OCI-M2 (cell line): ENCODE results near the gene ALDH3B2.

Source experiments
- DNase-seq: peaks from one replicate; lab custom pipeline; 2025; ENCODE audit not compliant: unreplicated experiment; lab: John Stamatoyannopoulos, UW

Gene ALDH3B2

DNA sequence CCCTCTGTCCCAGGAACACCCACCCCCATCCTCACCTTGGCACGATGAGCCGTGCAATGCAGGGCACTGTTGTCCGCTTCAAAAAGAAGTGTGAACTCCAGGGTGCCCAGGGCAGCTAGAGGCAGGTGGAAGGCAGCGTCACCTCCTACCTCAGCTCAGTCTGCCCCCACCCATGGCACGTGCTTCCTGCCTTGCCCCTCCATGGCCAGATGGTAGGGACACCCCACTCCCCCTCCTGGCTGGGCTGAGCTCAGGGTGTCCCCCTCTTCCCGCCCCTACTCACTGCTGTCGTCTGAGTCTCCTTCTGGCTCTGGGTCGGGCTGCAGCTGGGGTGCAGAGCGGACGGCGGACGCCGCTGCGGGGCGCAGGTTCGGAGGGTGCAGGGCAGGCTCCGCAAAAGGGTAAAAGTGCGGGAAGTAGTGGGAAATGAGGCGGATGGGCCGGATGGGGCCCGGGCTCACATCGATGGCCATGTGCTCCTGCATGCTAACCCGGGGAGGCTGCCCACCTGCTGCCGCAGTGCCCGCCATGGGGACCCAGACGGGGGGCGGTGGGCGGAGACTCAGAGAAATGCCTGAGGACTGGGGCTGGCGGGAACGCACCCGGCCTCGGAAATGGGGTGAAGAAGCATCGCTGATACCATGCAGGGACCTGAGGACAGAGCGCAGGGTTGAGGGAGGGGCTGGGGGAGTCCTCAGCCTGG is 58.5 kb downstream of the ALDH3B2 start:
- no peak for DNase-seq

DNA sequence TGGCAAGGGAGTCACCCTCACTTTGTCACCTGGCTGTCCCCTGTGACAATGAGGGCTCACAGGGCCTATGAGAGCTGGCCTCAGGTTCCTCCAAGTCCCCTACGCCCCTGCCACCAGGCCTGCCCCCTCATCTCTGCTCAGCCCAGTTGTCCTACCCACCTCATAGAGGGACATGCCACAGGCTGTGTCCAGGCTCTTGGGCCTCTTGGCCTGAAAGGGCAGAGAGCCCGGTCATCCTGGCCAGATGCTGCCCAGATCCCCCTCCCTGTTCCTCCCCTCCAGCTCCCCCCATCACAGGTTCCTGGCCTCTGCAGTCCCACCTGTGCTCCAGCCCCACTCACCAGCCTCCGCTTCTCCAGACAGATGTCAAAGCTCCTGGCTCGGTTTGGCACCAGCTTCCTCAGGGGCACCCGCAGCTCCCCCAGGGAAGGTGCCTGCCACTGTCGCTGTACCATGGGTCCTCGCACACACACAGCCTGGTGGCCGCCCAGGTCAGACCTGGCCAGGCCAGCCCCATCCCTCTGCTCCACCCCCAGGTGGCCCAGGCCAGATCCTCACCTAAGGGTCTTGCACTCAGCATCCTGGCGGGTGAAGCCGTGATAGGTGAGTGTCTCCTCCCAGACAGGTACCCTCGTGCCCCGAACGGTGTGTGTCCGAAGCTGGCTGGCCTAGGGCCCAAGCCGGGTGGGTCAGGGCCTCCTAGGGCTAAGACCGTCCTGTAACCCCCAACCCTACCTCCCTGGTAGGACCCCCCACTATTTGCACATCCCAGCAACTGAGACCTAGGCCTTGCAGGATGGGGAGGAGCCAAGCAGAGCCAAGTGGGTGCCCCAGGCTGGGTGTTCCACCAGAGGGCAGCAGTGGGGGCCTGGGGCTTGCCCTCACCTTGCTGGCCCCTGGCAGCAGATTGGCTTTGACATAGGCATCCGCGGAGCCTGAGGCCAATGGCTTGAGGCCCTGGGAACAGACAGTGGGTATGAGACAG is 59.4 kb downstream of the ALDH3B2 start:
- no peak for DNase-seq

DNA sequence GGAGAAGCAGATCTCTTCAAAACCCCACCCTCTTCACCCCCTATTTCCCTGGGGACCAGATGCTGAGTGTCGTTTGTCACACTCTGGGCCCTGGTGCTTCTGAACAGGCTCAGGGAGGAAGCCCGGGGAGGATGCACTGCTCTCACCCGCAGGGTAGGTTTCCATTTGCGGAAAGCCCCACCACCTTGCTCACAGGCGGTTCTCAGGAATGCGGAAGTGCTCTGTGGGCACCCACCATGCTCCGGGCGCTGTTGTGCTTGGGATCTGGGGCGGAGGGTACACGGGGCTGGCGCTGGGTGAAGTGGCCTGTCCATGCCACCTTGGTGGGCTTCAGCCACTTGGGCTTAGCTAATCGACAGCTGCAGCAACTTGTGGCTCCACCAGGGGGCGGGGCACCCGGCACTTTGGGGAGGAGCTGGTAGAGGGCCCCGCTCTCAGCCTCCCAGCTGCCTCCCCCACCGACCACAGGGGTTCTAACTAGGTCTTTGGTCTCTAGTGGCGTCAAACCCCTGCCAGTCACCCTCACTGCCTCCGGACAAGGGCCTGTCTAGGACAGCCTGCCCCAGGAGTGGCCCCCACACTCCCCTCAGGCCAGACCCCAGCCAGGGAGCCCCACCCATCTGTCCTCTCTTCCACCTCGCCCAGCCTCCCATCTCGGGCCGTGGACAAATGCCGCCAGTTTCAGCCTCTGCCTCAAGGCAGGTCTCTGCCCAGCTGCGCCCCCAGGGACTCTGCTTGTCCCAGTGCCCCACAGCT is 60.3 kb downstream of the ALDH3B2 start:
- no peak for DNase-seq

DNA sequence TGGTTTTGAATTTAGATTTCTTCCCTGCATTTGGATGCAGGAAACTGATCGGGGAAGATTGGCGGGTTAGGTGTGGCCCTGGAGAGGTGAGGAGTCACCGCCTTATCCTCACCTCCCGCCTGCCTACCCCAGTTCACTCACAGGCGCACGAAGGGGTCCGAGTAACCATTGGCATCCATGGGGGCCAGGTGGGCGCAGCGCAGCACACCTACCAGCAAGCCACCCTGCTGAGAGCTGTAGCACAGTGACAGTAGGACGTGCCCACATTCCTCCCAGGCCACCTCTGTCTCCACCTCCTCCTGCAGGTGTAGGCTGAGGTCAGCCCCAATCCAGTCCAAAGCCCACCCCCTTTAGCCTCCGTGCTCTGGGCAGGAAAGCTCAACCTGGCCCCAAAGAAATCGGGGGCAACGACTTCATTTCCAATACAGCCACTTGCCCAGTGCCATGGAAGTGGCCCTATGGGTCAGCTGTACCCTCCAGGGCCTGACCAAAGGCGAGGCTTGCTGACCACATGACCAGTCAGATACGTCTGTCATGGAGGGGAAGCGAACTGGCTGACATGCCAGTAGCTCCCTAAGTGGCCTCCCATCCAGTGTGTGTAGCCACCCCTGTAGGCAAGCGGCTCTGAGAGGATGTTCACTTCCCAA is 61.0 kb downstream of the ALDH3B2 start:
- DNase-seq, result no peak

DNA sequence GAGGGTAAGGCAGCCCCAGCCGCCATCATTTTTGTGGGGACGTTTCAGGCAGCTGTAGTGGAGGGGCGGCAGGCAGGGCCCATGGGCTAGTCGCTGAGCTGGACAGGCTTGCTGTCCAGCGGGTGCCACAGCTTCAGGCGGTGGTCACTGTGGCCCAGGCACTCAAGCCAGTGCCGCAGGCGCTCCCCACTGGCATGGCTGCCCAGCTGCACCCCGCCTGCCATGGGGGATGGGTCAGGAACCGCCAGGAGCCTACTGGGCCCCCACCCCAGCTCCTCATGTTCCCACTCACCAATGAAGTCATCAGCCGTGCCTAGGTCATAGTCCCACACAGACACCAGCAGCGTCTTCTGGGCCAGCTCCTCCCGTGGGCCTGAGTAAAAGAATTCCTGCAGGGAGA is 61.7 kb downstream of the ALDH3B2 start:
- DNase-seq, result no peak
